Iris pigment epithelial cell (primary cell): ENCODE measurements around the gene MCM8.
"Not testable (repeated sequence)": the region's sequence is repeated elsewhere in the genome, so short reads cannot be mapped to it uniquely, and the experiment has no call there.

Source experiments
- DNase-seq: peaks from one replicate; pipeline ENCODE4 v3.0.0-alpha.2; 2011; ENCODE audit warnings: low read depth

Gene MCM8

GRCh38 chr20:6007094-6007528 is 56.7 kb downstream of the MCM8 start:
- DNase-seq, result peak; percentile 24

DNA sequence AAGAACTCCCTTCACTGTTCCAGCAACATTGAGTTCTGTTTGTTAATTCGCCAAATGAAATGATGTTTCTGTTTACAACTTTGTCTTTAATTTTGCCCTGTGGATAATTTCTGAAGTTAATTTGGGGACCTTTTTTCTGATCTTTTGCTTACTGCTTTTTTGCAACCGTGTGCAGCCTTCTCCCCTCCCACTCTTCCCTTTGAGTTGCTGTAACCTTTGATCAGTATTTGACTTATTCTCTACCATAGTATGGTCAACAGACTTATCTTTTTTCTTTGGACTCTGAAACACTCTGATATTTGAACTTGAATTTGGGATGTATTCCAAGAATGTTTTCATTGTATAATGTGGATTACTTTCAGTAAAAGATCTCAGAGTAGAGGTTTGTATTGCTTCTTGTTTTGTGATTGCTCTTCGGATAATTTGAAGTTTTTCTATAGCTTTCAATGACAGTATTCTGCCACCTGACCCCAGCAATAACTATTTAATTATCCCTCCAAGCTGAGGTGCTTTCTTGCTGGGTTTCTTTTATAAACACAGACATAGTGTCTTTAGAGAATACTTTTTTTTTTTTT is 57.2 kb downstream of the MCM8 start:
- DNase-seq, result peak; percentile 16

- DNase-seq, result peak; percentile 99
Observed at GRCh38 chr20:6008254-6008653, 57.8 kb downstream of the MCM8 start.

DNA sequence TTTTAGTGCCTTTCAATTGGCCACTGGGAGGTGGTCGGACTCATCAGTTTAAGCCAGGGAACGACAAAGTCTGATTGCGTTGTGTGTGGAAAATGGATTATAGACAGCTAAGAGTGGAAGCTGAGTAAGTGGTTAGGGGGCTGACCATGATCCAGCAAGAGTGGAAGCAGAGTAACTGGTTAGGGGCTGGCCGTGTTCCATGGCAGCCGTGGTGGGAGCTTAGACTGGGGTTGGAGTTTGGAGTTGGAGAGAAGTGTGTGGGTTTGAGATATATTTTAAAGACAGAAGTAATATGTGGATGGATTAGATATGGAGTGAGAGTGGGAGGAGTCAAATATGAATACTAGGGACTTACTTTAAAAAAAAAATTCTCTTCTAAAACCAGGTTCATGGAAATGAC is 61.7 kb downstream of the MCM8 start:
- DNase-seq, result no peak

GRCh38 chr20:6014017-6014416 is 63.6 kb downstream of the MCM8 start:
- no peak for DNase-seq

DNA sequence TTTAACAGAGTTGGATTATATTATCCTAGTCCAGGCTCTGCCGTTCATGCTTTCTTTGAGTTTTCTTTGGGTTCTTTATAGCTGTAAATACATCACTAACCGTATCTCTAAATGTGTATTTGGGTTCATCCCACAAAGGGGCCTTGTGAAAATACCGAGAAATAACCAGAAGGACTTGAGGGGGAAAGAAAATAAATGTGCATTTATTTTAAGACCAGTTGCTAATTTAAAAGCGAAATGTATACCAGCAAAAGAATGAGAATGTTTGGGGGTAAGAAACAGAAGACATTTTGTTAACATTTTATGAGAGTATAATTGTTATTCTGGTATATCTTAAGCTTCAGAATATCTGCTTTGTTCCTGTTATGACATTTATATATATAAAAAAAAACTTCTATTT is 64.5 kb downstream of the MCM8 start:
- no peak for DNase-seq

DNA sequence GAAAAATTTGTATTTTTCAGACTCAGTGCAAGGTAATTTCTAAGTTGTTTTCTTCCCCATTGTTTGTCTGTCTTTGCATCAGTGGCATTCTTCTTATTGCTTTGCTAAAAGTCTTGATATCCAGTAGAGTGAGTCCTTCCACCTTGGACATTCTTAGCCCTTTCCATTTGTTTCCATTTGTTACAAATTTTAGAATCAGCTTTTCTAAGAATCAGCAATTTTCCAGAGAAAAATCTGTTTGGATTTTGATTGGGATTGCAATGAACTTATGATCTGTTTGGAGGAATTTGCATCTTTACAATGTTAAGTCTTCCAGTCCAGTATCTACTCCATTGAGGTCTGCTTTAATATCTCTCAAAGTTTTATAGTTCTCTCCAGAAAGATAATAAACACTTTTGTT is 67.0 kb downstream of the MCM8 start:
- no peak for DNase-seq

DNA sequence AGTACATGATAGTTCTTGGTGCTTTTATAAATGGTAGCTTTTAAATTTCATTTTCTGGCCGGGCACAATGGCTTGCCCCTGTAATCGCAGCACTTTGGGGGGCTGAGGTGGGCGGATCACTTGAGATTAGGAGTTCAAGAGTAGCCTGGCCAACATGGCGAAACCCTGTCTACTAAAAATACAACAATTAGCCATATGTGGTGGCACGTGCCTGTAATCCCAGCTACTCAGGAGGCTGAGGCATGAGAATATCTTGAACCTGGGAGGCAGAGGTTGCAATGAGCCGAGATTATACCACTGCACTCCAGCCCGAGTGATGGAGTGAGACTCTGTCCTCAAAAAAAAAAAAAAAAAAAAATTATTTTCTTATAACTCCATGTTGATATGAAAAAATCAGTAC is 67.4 kb downstream of the MCM8 start:
- no peak for DNase-seq

DNA sequence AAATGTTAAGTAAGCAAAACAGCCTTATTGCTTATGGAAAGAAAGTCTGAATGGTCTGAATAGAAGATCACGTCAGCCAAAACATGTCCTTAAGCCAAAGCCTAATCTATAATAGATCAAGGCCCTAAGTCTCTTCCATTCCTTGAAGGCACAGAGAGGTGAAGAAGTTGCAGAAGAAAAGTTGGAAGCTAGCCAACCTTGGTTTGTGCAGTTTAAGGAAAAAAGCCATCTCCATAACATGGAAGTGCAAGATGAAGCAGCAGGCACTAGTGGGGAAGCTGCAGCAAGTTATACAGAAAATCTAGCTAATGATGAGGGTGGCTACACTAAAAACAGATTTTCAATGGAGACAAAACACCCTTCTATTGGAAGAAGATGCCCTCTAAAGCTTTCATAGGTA is 74.3 kb downstream of the MCM8 start:
- no peak for DNase-seq

DNA sequence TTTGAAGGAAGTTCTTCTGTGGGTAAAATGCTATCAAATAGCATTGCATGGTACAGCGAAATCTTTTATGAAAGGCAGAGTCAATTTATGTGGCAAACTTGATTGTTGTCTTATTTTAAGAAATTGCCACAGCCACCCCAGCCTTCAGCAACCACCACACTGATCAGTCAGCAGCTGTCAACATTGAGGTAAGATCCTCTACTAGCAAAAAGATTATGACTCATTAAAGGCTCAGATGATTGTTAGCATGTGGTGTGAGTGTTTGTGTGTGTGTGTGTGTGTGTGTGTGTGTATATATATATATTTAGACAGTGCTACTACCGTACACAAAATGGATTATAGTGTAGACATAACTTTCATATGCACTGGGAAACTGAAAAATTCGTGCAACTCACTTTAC is 75.6 kb downstream of the MCM8 start:
- DNase-seq, result peak; percentile 80

DNA sequence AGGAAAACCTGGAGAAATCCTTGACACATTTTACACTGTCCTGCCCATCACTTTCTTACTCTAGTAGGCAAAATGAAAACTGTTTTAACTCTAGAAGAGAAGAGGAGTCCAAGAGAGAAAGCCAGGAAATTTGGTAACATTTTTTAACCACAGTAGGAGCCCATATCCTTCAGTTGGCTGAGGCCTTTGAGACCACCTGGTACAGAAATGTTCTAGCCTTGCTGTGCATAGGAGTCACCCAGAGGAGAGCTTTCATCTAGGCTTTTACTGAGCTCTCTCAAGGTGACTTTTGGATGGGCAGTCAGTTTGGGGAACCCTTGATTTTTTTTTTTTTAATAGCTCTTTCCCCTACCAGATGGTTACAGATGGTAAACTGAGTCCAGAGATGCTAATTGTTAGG is 78.4 kb downstream of the MCM8 start:
- DNase-seq, result no peak

DNA sequence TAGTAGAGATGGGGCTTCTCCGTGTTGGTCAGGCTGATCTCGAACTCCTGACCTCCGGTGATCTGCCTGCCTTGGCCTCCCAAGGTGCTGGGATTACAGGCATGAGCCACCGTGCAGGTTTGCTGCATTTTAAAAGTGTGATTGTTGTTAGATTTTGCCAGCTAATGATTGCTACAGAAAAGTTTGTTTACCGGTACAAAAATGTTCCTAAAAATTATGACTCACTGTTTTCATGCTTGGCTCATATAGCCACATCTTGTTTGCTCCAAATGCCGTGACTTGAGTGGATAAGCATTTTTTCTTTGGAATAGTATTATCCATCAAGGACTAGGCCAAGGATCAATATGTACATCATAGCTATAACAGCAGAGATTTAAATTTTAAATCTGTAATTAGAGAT is 79.1 kb downstream of the MCM8 start:
- peak; percentile 66 for DNase-seq

DNA sequence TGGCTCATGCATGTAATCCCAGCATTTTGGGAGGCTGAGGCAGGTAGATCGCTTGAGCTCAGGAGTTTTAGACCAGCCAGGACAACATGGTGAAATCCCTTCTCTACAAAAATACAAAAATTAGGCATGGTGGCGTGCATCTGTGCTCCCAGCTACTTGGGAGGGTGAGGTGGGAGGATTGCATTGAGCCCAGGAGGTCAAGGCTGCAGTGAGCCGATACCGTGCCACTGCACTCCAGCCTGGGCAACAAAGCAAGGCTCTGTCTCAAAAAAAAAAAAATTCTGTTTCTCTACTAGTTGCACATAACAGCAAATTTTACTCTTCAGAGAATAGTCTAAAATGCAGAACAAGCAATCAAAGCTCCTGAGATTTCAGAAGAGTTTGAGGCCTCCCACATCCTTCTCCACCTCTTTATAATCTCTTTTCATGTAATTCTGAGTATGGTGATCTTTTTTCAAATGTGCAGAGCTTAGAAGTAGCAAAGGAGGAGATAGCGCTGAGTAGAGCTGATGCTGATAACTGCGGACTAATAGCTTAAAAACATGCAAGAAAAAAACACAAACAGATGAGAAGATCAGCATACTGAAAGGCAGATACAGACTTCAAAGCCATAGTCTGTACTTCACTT is 80.1 kb downstream of the MCM8 start:
- no peak for DNase-seq

DNA sequence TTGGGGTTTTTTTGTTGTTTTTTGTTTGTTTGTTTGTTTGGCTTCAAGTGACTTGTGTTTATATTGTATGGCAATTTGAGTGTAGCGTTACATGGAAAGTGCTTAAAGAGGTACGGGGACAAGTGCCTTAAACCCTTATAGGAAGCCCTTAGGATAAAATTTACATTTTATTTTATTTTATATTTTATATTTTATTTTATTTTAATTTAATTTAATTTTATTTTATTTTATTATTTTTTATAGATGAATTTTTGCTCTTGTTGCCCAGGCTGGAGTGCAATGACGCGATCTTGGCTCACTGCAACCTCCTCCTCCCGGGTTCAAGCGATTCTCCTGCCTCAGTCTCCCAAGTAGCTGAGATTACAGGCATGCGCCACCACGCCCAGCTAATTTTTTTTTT is 82.5 kb downstream of the MCM8 start:
- not testable (repeated sequence) for DNase-seq

GRCh38 chr20:6034134-6034969 is 83.9 kb downstream of the MCM8 start:
- DNase-seq, result peak; percentile 62

DNA sequence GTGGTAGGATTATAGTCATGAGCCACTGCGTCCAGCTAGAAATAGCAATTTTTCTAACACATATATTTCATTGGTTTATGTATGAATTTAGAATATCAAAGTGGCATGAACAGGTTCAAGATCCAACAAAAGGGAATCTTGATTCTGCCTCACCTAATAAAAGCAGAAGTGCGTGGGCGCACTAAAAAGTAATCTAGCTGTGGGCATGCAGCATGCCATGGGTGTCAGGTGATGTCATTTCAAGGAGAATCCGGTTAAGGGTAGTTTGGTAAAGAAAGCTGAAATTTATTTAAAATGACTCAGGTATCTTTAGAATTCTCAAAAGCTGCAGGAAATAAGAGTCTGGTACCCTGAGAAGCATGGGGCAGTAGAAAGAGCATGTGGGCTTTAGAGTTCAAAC is 85.8 kb downstream of the MCM8 start:
- no peak for DNase-seq

DNA sequence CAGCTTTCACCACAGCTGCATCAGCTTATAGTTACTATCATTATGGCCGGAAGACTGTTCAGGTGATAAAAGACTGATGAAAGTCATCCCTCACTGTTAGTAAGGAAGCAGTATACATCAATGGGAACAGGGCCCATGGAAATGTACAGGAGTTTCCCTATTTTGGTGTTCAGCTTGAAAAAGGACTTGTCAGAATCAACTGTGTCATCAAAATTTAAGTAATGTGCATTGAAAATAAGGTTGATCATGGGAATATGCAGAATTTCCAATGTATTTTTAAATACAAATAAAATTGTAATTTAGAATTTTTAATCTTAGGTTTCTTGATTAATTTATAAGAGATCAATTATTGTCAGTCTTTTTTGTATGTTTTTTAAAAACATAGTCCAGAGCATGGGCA is 86.6 kb downstream of the MCM8 start:
- DNase-seq, result no peak

DNA sequence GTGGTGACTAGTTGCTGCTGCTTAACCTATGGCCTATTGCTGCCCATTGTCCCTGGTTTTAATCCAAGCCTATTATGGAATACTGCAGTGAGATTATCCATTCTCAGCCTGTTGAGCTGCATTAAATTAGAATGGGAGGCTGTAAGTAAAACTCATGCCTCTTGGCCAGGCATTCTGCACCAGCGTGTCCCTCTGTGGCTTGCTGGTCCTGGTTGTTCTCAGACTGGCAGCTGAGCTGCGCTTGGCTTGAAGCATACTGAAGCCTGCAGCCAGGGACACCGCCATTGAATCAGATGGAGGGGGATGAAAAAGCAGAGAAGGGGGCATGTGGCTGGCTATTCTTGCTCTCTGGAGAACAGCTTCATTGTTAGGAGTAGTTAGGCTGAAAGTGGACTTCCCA is 87.8 kb downstream of the MCM8 start:
- DNase-seq, result no peak

DNA sequence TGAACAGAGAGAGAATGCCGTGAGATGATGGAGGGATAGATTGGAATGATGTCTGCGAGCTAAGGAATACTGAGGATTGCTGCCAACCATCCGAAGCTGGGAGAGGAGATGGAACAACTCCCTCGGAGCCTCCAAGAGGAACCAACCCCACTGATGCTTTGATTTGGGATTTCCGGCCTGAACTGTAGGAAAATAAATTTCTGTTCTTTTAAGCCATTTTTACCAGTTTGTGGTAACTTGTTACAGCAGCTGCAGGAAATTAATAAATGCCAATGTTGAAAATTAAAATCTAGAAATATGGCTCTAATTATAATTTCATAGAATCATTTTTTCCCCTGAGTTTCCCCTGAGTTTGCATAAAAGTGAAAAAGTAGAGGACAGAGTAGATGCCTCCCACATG is 89.3 kb downstream of the MCM8 start:
- DNase-seq, result no peak

GRCh38 chr20:6040540-6040939 is 90.1 kb downstream of the MCM8 start:
- DNase-seq, result no peak

DNA sequence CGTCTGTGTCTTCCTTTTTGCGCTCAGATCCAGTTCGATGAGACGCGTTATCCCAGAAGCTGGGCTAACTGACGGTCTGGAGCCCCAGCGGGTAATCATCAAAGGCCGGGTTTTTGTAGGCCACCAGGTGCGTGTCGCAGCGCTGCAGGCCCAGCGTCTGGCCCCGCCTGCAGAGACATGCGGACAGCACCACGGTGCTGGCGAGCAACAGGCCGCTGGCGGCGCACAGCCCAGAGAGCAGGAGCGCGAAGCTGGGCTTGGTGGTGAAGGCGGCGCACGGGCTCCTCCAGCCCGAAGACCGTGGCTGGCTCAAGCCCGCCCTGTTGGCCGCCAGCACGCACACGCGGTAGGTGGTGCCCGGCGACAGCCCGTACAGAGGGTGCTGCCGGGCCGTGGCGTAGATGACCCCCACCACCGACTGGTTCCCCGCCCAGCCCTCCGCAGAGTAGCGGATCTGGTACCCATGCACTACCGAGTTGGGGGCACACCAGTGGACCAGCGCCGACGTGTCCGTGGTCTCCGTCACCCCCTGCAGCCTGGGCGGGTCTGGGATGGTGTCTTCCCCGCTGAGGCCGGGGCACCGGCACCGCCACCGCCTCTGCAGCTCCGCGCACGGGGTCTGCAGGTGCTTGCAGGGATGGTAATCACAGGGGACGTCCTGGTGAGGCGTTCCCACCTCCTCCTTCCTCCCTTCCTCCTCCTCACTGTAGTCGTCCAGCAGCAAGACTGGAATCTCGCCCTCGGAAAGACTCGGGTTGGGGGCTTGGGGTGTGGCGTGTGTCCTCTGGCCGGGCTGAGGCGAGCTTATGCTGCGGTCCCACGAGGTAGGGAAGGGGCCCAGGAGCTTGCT is 90.7 kb downstream of the MCM8 start:
- no peak for DNase-seq

DNA sequence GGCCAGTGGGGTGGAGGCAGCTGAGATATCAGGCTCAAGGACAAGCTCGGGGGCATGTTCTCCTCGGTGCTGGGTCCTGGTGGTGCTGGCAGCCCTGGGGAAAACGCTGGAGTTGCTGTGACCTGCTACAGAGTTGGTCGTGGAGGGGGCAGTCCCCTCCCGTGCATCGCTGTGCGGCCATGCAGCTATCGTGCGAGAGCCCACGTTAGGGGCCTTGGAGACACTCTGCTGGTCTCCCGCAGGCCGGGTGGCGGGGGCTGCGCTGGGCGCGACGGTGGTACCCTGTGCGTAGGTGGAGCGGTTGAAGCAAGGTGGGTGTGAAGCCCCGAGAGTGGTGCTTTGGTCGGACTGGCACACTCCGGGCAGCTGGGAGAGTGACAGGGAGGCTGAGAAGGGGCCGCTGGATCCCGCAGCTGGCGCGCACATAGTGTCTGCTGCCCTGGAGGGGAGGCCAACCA is 91.4 kb downstream of the MCM8 start:
- DNase-seq, result no peak
